Skin of body (tissue), 2 donors: ENCODE data around the gene TRPM3. TPM values are rescaled to one million over a fixed set of nuclear protein-coding genes. Genes with fewer than 3 reads are reported as not detected.

Experiments
- DNase-seq: peaks from one replicate; lab custom pipeline; 2025; lab: John Stamatoyannopoulos, UW
- total RNA-seq: library from RNA; depleted of rRNA; stranded (reverse); fragments of >200 nt; gene quantifications from one replicate; pipeline ENCODE4 v1.2.3, GENCODE V29; 2014

The TRPM3 gene
- total RNA-seq, 1 donor from 2014 or later: 2.3 TPM

- no peak for DNase-seq
These were observed 506.5 kb downstream of the TRPM3 start for GRCh38 chr9:70614786-70615463.

DNA sequence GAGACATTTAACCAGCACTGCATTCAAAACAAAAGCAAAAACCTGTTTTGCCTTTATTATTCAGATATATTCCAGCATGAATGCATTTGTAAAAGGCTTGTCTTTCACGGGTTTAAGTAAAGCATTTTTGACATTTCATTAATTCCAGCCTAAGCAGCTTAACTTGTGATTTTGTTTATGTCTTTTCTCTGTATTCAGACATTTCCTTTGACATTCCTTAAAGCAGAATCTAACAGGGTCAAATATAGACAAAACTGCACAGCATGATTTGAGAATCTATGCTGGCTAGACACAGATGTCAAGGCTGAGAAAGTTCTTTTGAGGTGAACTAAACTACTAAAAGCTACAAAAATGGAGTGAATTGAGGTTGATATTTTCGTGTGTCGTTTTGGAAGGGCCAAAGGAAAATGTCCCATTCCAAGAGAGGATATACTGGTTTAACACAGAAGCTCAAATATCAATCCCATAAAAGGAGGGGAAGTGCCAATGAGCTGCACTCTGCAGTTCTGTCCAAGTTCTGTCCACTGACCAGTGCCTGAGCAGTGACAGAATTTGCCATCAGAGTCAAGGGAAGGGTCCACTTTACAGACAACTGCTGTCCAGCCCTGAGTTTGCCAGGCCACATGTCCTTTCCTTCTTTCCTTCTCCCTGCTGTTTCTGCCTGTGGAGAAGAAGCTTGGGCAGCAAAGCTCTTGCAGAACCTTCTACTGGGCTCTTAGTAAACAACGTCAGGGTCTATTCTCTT is 508.2 kb downstream of the TRPM3 start:
- DNase-seq: no peak

GRCh38 chr9:70610287-70610644 is 511.2 kb downstream of the TRPM3 start:
- DNase-seq: no peak

DNA sequence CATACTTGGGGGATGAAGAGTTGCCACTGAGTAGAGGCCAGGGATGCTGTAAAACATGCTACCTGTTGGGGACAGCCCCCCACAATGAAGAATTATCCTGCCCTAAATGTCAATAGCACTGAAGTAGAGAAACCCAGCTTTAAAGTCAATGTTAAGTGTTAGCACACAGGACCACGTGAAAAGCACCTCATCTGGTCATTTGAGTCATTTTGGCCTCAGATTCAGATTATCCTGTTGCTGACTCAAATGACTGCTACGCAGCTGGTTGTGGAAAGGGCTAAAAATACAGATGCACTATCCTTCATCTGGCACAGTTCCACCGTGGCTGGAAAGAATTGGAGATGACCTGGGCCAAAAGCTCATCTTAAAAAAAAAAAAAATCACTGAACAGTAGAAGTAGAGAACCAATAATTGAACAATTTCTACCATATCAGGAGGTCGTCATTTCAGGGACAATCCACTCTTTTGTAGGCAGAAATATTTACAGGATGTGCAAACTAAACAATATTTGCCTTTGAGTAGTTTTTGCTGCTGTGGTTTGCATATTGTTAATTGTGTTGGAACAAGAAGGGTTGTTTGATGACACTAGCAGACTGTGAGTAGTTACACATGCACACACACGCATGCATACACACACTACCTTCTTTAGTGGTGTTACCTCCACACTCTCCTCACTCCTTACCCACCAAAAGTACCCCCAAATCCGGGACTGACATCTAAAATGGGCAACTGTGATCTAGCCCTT is 511.7 kb downstream of the TRPM3 start:
- DNase-seq: no peak

GRCh38 chr9:70609011-70609410 is 512.4 kb downstream of the TRPM3 start:
- DNase-seq: no peak

- DNase-seq: no peak
These were observed 513.5 kb downstream of the TRPM3 start for GRCh38 chr9:70607926-70608325.

- DNase-seq: no peak
These were observed 514.1 kb downstream of the TRPM3 start for GRCh38 chr9:70607329-70607728.

DNA sequence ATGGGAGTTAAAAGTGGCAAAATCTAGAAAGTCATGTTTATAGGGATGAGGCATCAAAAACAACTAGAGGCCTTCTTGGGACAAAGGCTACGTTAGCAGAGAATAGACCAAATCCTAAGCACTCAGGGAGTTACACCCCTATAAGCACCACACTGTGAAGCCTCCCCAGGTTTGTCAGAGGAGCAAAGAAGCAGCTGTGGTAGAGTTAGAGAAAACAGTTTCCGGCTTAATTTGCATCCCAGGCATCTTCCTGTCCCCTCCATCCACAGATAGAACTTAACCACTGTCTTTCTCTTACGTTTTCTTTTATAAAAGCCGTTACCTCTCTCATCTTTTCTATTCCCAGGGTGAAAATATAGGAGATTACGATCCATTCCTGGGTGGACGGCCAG is 518.4 kb downstream of the TRPM3 start:
- no peak for DNase-seq

- peak; percentile 81 for DNase-seq
These were observed 519.0 kb downstream of the TRPM3 start for GRCh38 chr9:70602321-70603019.

- peak; percentile 66 for DNase-seq
These were observed 520.1 kb downstream of the TRPM3 start for GRCh38 chr9:70601000-70601951.

- no peak for DNase-seq
These were observed 520.9 kb downstream of the TRPM3 start for GRCh38 chr9:70600506-70600905.

DNA sequence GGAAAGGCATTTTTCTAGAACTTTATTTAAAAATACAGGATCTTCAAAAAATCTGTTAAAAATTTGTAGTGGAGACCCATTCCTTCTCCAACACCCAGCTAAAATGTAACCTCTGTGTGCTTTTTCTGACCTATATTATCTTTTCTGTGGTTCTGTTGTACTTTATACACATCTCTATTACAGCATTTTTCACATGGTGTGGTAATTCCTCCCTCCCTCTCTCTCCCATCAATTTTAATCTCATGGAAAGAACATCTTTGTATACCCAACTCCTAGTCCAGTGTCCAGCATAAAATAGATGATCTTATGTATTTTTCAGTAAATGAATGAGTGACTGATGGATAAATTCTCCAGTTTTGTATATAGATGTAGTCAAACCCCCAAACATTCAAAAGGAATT is 523.5 kb downstream of the TRPM3 start:
- DNase-seq: no peak

GRCh38 chr9:70595211-70595610 is 526.2 kb downstream of the TRPM3 start:
- no peak for DNase-seq

DNA sequence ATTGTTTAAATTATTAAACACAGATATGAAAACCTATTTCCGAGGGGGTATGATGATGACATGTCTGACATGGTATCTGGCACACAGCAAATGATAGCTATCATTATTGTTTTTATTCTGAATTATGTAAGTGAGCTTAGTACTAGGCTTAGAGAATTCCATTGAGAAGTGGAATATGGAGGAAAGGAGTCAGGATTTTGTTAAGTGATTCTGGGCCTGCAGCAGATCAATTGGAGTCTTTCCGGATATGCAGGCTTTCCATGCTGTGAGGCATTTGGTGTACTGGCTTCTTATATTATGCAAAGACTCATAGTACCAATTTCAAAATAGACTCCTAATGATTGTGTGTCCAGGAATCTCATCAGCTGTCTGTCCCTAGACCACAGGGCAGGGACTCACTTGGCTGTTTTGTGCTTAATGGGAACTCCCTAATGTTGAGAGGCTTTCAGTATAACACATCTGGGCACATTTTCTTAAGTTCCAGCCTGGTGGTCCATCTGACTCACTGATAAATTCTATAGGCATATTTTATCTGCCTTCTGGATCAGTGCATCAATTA is 527.0 kb downstream of the TRPM3 start:
- no peak for DNase-seq

DNA sequence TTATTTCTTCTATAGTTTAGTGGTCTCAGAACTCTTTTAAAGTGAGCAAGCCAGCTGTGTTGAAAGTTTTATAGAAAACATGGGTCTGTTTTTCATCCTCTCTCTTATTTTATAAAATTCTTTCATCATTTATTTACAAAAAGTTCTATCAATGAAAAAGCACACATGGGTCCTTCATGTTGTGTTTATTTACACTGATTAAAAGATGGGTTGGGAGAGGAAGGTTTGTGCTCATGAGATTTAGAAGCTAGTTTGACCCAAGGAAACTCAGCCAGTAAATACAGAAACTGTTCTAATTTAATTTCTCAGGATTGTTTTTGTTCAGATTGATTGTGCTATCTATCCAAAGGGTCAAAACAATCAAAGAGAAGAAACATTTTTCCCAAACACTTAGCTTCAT is 528.2 kb downstream of the TRPM3 start:
- DNase-seq: no peak

GRCh38 chr9:70590315-70590677 is 531.1 kb downstream of the TRPM3 start:
- DNase-seq: peak; percentile 40

DNA sequence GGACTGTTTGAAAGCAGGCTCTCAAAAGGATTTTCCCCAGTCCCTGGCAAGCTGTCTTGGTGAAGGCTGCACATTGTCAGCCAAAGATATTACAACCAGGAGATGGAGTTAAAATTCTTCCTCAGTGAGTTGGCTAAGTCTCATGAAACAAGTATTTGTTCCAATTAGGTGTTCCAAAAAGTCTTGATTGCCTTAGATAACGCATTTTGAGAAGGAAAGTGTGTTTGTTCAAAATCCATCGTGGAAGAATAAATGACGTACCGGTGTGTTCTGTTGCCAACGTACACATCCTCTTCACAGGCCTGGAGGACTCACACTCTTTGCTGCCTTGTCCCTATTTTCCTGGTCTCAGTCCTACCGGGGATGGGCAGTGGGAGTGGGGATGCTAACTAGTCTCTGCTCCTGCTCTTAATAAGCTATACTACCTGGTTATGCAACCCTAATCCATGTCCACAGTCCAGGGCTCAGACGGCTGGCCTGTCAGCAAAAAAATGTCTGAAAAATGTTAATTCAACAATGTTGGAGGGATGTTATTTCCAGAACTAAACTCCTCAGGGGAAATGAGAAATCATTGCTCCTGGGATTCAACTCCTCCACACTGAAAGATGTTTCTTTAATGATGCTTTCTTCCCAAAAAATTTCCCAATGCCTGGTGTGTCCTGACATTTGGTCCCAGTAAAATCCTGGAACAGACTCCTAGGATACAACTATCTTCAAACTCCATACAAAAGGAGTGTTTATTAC is 531.7 kb downstream of the TRPM3 start:
- no peak for DNase-seq

DNA sequence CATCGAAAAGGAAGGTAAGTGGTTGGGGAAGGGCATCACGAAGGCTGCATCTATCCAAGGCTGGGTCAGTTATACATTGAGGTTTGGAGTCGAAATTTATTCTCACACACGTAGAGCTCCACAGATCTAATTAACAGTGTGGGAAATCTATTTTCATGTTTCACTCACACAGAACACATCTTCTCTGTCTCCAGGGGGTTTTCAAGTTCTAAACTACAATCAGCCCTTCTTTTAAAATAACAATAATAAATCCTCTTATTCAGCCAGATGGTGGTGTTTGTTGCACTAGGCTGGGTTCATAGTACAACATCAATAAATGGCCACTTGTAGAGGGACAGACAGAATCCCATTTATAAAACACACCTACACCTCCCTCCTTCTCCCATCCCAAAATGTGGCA is 532.4 kb downstream of the TRPM3 start:
- DNase-seq: no peak

GRCh38 chr9:70588381-70588780 is 533.0 kb downstream of the TRPM3 start:
- no peak for DNase-seq

DNA sequence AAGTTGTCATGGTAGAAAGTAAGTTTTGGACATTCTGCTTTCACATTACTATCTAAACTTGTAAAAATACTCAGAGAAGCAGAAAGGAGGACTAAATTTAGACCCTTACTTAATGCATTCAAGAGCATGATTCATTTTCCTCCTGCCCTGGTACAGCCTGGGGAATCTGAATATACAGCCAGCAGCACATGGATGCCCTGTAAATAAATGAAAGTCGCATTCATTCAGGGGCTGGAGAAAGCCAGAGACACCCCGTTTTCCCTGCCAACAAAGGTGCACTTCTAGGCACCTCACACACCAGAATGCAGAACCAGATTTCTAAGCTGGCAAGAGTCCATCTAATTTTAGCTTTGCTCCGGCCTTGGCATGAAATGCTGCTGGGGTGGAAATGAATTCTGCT is 534.2 kb downstream of the TRPM3 start:
- no peak for DNase-seq
